ENCODE measurements around the gene GABBR2. TPM values are rescaled to one million over a fixed set of nuclear protein-coding genes. Genes with fewer than 3 reads are reported as not detected.
A peak's percentile ranks its signal among the peaks of the same experiment; 100 is the strongest.

The GABBR2 gene
- total RNA-seq, 1 donor from 2014 or later = 0.24 TPM

- ATAC-seq = no peak
- Histone ChIP-seq H3K9me3 (peaks cover 18% of the 10 kb centered on the region), H3K36me3 (no peaks in the 10 kb centered on the region), H3K4me3 (no peak overlapping the region), H3K27ac (no peak overlapping the region), H3K27me3 (ENCODE audit: low read depth) (no peaks in the 10 kb centered on the region), H3K4me1 (no peaks in the 10 kb centered on the region)
- DNase-seq = no peak
- TF ChIP-seq, protein P1, sequence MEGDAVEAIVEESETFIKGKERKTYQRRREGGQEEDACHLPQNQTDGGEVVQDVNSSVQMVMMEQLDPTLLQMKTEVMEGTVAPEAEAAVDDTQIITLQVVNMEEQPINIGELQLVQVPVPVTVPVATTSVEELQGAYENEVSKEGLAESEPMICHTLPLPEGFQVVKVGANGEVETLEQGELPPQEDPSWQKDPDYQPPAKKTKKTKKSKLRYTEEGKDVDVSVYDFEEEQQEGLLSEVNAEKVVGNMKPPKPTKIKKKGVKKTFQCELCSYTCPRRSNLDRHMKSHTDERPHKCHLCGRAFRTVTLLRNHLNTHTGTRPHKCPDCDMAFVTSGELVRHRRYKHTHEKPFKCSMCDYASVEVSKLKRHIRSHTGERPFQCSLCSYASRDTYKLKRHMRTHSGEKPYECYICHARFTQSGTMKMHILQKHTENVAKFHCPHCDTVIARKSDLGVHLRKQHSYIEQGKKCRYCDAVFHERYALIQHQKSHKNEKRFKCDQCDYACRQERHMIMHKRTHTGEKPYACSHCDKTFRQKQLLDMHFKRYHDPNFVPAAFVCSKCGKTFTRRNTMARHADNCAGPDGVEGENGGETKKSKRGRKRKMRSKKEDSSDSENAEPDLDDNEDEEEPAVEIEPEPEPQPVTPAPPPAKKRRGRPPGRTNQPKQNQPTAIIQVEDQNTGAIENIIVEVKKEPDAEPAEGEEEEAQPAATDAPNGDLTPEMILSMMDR (IDR thresholded peaks at IDR 0.05) = no peak
- intact Hi-C loops (cut with DNase I) = no loop called here
These were observed 346.0 kb downstream of the GABBR2 start for GRCh38 chr9:98362624-98363252.

GRCh38 chr9:98361645-98362044 lies 347.1 kb downstream of the GABBR2 start:
- Histone ChIP-seq H3K27me3 (ENCODE audit: low read depth) (no peaks in the 10 kb centered on the region), H3K27ac (no peak overlapping the region), H3K4me1 (no peaks in the 10 kb centered on the region), H3K9me3 (peaks cover 18% of the 10 kb centered on the region), H3K4me3 (no peak overlapping the region), H3K36me3 (no peaks in the 10 kb centered on the region)
- TF ChIP-seq, protein P1 (IDR thresholded peaks at IDR 0.05) = no peak
- DNase-seq (no peak), ATAC-seq (no peak)
- intact Hi-C loops (cut with DNase I) = no loop called here

- DNase-seq (no peak), ATAC-seq (no peak)
- H3K4me3 ChIP-seq = no peak overlapping the region
- TF ChIP-seq, protein P1 (IDR thresholded peaks at IDR 0.05) = no peak
- no peaks in the 10 kb centered on the region for H3K4me1 ChIP-seq
- no peaks in the 10 kb centered on the region for H3K27me3 ChIP-seq (ENCODE audit: low read depth)
- H3K27ac ChIP-seq = no peak overlapping the region
- H3K9me3 ChIP-seq = peaks cover 5% of the 10 kb centered on the region
- intact Hi-C loops (cut with DNase I) = no loop called here
- H3K36me3 ChIP-seq = no peaks in the 10 kb centered on the region
These were observed 348.5 kb downstream of the GABBR2 start for GRCh38 chr9:98360176-98360708.

GRCh38 chr9:98359569-98359968 lies 349.2 kb downstream of the GABBR2 start:
- Histone ChIP-seq H3K27ac (no peak overlapping the region), H3K9me3 (no peaks in the 10 kb centered on the region), H3K4me3 (no peak overlapping the region), H3K4me1 (no peaks in the 10 kb centered on the region), H3K36me3 (no peaks in the 10 kb centered on the region), H3K27me3 (ENCODE audit: low read depth) (no peaks in the 10 kb centered on the region)
- TF ChIP-seq, protein P1 (IDR thresholded peaks at IDR 0.05) = no peak
- ATAC-seq = no peak
- DNase-seq = no peak
- intact Hi-C loops (cut with DNase I) = no loop called here

GRCh38 chr9:98357921-98358535 lies 350.7 kb downstream of the GABBR2 start:
- Histone ChIP-seq H3K36me3 (no peaks in the 10 kb centered on the region), H3K9me3 (no peaks in the 10 kb centered on the region), H3K27ac (peak overlapping the region; percentile 36), H3K27me3 (ENCODE audit: low read depth) (no peaks in the 10 kb centered on the region), H3K4me1 (no peaks in the 10 kb centered on the region), H3K4me3 (no peak overlapping the region)
- DNase-seq (no peak), ATAC-seq (no peak)
- intact Hi-C loops (cut with DNase I) = no loop called here
- TF ChIP-seq, protein P1 (IDR thresholded peaks at IDR 0.05) = no peak

Data from lower lobe of right lung (tissue), 2 donors.